HuH-7 (cell line): ENCODE results near the gene ATP13A1.

Experiments
- DNase-seq: peaks from one replicate; pipeline ENCODE4 v3.0.0; 2011; ENCODE audit warnings: low spot score

ATP13A1 gene

DNA sequence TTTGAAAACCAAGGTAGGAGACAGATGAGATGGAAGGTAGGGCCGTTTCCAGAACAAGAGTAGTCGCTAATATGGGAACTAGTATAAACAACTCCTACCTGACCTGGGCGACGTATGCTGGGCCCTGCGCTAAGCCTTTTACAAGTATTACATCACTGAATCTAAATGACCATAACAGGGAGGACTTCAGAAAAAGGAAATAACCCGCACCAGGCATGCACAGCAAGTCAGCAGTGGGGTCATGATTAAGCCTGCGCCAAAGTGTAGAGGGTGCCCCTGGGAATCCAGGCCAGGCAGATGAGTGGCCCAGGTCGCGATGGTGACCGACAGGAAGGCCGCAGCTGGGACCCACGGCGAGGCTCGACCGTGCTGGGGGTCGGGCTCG lies 613 bp downstream of the ATP13A1 start:
- DNase-seq, result no peak

DNA sequence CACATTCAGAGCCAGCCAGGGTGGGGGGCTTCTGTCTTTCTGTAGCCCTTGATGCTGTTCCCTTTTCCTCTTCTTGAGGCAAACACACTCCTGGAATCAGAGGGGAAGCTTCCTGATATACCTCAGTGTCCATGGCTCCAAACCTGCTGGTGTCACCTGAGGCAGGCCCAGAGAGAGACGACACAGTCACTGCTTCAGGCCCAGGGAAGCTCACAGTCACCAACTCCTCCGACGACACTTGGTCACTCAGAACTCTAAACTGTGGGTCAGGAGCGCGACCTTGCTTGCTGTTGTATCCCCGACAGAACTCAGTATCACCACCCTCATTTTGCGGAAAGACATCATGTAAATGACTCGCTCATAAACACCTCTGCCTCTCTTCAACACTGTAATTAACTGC lies 1.1 kb downstream of the ATP13A1 start:
- no peak for DNase-seq

DNA sequence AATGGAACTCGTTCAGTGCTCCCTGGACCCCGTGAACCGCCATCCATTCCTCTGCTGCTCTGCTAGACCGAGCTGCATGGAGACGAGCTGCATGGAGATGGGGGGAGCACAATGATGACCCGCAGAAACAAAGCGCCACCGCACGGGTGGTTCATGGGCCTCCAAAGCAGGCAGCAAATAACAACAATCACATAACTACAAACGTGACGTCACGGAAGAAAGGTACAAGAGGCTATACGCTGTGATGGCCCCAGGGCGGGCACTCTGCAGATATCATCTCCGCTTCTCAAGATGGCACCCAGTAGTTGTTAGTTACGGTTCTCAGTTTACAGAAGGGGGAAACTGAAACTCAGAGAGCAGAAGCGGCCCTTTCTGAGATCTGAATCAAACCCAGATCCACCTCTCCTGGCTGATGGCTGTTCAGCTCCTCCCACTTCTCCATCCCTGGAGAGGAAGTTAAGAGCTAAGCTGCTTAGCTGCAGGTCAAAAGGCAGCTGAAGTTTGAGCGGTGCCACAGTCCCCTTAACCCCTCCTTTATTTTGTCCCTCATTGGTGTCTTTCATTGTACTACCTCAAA lies 1.7 kb downstream of the ATP13A1 start:
- DNase-seq, result no peak

DNA sequence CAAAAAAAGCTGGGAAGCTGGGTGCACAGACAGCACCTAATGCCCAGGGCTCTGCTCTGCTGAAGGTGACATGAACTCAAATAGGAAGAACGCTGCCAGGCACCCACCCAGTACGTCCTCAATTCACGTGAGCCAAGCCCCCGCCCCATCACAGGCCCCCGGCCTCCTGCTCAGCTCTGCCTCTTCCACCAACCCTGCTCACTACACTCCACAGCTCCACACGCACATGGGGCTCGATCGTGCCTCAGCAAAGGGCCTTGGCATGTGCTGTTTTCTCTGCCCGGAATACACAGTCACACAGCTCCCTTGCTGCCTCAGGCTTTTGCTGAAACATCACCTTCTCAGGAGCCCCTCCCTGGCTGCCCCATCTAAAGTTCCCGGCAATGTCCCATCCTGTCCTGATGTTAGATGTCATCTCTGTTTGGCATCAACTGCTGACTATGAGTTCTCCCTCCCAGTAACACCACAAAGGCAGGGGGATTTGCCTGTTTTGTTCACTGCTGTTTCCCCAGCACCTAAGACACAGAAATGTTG lies 2.3 kb downstream of the ATP13A1 start:
- DNase-seq, result no peak

DNA sequence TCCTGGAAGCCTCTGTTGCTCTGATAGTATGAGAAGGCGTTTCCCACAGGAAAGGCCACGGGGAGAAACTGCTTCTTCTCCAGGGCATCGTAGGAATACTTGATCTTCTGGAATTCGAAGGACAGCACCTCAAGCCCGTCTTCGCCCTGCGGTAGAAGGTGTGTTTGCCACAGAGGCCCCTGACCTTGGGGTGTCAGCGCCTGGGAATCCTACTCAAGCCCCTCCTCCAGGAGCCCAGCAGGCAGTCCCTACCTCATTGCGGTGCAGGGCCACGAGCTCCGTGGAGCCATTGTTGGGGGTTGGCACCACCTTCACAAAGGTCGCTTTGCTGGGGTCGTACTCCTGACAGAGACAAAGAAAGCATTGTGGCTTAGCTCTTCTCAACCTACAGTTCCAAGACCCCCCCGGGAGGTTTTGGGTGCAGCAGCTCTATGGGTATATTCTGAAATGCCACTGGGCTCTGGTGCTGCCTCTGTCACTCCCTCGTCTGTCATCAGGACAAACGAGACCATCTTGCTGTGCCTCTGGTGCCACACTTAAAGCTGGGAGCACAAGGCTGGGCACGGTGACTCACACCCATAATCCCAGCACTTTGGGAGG lies 3.7 kb downstream of the ATP13A1 start:
- DNase-seq, result no peak

DNA sequence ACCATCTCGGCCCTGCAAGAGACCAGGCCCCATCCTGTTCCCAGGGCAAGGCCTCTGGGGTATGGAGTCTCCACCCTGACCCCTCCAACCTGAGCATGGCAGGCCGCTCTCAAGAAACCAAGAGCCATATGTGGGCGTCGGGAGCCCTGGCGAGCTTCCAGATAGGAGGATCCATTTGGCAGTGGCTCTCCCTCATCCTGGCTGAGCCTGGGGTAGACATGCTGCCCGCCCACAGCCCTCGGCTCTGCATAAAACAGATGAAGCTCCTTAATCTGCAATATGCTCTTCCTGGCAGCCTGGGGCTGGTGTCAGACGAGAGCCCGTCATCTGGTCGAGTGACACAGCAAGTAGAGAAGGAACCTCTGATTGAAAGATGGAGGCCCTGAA lies 6.1 kb downstream of the ATP13A1 start:
- peak; percentile 5 for DNase-seq

DNA sequence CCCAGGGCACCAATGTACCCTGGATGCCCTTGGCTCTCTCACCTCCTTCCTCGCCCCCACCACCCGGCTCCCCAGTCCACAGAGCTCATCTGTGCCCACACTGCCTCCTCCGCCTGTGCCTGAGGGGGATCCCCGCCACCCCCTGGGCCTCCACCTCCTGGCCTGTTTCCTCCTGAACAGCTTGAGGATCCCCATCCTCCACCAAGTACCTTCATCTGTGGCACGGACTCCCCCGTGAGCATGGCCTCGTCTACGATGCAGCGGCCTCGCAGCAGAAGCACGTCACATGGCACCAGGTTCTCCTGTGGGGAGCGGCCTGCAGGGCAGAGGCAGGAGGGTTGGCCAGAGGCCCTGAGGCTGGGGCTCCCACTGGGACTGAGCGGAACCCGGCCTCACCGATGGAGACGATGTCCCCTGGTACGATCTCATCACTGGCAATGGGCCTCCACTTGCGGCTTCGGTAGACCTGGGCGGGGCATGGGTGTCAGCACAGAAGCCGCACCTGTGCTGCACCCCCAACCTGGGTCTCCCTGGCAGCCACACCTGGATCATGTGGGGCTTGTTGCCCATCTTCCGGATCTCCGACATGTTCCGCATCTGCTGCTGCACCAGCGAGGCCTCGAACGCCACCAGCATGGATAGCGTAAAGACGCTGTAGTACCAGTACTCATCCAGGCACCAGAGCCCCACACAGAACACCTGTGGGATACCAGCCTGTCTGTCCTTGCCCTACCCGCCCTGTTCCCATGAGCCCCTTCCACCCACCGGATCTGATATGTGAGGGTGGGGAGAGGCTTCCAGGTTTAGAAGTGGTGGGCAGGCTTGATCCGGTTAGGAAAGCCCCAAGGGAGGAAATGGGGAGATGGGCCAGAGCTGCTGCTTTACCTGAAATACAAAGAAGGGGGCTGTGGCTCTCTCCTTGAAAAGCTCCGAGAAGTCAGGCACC lies 6.8 kb downstream of the ATP13A1 start:
- peak; percentile 10 for DNase-seq

DNA sequence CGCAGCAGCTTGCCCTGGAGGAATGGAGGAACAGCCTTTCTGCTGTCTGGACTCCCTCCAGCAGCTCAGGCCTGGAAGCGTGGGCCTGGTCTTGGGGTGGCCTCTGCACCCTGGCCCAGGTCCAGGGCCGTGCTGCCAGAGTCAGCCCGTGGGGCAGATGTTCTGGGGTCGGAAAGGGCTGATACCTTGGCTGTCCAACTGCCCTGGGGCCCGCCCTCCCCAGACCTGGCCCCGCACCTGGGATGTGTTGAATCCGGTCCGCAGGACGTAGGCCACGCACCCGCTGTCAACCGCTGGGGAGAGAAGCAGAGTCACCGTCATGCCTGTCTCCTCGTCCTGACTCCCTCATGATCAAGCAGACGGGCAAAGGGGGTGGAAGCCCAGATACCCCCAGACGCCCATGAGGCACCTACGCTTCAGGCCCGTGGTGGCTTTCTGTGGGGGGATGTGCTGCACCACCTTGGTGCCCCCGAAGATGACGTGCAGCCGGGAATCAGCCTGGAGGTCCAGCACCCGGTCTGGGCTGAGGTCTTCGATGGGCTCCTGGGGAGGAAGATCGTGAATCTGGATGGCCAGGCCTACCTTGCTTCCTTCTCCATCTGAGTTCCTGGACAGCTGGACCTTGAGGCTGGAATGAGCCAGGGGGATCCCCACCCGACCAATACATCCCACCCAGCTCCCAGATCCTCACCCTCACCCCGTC lies 7.7 kb downstream of the ATP13A1 start:
- peak; percentile 15 for DNase-seq

DNA sequence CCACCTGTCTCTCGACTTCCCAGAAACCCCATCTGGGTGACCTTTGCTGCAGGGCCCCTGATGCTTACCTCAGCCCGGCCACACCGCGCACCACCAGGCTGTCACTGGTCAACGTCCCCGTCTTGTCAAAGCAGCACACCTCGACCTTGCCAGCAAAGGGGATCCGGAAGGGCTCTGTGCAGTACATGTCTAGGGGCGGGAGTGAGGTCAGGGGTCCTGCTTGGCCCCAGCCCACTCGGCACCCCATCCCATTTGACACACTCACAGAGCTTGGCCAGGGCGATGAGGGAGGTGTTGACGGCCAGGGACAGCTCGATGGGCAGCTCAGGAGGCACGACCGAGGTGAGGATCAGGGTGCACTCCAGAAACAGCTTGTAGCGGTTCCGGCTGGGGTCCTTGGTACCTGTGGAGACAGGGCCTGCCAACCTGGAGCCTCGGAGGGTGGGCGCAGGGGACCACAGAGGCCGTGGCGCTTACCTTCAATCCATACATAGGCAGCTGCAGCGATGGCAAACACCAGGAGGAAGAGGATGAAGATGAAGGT lies 8.4 kb downstream of the ATP13A1 start:
- peak; percentile 9 for DNase-seq

DNA sequence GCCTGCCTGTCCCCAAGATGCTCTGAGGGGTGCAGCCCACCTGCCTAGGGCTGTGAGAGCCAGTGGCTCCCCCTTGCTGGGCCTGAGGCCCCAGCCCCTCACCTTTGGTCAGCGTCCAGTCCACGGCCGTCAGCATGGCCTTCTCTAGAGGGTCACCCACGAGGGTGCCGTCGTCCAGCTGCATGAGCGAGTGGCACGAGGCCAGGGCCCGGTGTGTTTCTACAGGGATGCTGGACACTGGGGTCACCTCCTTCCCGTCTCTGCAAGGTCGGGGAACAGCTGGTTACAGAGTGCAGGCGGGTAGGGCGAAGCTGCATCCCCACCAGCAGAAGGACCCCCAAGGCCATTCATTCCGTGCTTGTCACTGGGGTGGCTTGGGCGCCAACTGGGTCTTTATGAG lies 9.0 kb downstream of the ATP13A1 start:
- DNase-seq, result no peak

DNA sequence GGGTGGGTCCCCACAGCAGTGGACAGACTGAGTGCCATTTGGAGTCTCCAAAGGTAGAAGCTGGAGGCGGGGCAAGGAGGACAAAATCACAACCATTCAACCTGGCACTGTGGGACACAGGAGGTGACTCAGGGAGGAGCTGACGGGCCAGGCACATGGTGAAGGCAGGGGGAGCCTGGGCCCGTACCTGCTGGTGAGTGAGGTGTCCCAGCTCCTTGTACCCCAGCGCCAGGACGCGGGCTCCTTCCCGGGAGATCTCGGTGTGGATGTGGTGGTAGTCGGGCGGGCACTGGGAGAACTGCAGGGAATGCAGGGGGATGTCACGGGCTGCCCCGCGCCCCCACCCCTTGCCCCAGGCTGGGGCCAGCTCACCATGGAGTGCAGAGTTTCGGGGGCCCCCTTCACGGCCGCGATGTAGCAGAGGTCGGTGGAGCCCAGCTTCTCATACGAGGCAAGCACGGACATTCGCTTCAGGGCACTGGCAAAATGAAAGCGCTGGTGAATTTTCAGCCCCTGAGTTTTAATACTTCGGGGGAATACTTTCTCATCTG lies 9.8 kb downstream of the ATP13A1 start:
- DNase-seq, result no peak

DNA sequence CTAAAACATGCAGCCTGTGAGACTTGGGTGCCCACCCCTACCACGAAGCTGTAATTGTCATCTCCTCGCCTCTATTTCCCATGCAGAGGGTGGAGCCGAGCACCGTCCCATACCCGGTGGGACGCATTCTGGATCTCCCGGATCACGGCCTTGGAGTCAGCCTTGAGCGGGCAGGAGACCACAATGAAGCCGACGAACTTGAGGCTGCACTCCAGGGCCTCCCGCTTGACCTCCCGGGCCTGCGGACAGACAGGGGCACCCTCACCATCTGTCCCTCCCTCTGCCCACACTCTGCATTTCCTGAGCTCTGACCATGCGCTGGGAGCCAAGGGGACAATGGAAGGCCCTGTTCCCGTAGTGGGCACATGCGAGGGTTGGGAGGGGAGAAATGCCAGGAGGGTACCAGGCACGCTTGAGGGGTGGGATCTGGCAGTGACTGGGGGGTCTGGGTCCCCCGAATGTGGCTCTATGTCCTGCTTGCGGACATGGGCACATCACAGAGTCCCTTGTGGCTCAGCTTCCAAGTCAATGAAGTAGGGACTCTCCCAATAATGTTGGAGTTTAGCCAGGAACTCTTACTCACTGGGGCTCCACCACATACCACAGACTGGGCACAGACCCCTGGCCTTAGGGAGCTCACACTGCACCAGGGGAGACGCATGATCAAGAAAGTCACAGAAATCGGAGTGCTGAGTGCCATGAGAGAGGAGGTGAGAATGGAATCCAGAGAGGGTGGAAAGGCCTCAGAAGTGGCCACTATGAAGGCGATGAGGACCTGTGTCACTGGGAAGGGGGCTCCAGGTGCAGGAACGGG lies 10.8 kb downstream of the ATP13A1 start:
- no peak for DNase-seq

DNA sequence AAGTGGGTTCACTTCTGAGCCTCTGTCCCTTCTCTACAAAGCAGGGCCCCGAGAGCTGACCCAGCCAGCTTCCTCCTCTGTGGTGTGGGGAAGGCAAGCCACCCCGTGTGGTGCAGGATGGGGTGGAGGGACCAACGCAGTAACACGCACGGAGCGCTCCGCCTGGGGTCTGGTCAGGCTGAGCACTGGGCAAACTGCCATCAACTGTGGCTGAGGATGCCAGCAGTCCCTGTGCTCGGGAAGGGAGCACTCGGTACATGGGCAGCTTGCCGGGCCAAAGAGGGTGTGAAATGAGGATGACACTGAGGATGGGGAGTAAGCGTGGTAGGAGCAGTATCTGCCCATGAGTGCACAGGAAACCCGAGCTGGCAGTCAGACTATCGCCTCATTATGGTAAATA lies 12.4 kb downstream of the ATP13A1 start:
- no peak for DNase-seq

DNA sequence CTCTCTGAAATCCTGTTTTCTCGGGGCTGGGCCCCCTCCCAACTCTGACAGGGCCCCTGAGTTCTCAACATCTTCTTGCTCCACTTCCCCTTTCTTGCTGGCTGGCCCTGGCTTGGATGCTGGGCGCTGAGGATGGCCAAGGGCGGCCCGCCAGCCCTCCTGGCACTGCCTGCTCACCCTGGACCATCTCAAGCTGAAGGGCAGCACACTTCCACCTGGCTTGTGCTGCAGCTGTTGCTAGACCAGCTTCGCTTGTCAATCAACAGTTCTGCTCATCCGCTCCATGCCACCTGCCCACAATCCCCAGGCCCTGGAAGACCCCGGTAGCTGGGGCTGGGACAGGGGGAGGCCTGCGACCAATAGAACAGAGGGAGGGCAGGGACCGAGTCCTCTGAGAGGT lies 13.1 kb downstream of the ATP13A1 start:
- no peak for DNase-seq

DNA sequence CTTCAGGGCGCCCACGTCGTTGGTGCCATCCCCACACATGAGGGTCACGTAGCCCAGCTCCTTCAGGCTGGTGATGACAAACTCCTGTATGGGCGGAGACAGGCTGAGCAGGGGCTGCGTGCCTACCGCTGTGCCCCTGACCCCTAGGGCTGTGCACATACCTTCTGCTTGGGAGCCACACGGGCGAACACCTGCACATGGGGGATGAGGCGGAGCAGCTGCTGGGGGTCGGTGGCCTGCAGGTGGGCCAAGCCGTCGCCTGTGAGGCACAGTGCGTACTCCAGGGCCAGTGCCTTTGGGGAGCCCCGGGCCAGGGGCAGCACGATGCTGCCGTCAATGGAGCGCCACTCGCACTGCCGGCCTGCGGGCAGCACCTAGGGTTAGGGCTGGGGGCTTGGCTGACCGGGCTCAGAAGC lies 13.9 kb downstream of the ATP13A1 start:
- no peak for DNase-seq

DNA sequence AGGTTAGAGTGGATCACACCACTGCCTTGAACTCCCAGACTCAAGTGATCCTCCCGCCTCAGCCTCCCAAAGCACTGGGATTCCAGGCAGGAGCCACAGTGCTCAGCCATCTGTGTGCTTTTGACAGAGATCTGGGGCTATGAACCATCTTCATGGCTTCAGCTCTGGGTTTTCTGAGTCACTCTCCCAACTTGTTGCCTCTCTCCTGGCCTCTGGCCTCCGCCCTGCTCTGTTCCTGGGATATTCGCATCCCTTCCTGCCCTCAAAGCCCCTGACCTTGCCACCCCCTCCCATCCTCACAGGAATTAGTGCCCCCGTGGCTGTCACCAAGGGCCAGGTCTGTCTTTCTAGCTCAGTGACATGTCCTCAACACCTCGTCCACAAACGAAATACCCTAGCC lies 14.3 kb downstream of the ATP13A1 start:
- no peak for DNase-seq

DNA sequence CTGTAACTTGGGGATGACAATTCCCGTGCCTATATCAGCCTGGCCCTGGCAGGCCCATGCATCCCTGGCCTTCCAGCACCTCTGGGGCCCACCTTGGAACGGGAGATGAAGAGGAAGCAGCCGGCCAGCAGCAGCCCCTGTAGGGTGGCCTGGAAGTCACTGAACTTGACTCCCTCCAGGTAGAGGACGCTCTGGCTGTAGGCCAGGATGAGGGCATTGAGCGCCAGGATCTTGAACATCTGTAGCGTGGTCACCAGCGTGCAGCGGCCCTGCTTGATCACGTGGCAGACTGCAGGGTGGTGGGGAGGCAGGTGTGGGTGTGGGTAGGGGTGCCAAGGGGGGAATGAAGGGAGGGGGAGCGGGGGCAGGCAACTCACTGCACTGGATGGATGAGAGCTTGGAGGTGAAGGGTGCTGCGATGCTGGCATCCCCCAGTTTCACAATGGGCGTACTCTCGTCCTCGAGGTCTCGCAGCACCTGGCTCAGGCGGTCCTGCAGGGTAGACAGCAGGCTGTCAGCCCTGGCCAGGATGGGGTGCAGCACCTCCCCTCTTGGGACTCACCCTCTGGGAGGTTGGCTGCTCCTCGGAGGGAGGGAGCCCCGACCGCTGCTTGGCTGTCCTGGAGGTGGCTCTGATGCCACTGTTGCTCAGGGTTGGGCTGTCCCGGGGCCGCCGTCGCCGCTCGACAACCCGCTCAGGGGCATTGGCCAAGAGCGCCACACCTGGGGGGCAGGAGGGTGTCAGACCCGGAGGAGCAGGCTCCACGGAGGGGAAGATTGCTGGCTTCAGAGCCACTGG lies 16.2 kb downstream of the ATP13A1 start:
- DNase-seq, result no peak

DNA sequence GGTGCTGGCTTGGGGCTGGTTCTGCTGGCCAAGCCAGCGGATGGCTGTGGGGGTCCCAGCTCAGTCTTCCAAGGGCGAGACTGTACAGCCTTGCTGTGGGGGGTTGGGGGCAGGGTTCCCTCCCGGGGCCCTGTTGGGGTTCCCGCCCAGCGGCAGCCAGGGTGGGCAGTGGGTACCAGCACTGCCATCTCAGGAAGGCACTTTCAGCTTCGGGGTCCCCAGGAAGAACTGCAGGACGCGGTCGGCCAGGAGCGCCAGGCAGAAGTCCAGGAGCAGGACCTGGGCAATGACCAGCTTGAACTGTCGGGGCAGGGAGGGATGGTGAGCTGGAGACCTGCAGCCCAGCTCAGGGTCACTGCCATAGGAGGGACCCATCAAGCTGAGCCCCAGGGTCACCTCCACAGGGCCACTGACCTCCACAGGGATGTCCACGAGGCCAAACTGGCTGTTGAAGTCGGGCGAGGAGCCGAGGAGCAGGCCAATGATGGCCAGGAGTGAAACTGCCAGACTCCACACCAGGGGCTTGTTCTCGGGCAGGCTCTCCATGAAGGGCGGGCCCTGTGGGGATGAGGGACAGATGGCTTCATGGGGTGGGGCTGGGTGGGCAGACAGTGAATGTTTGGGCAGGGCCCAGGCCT lies 18.1 kb downstream of the ATP13A1 start:
- DNase-seq, result no peak

DNA sequence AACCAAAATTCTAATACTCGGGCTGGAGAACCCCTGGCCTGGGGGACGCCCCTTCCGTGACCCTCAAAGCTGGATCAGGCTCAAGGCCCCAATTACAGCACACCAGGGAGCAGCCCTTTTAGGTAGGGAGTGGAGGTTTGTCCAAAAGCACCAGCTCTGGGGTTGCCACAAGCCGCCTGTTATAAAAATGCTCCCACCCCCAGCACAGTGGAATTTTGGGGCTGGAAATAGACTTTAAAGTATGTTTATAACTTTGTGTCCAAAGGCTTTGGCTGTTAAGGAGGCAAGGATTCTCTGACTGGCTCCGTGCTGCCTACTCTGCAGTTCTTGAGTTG lies 19.5 kb downstream of the ATP13A1 start:
- DNase-seq, result no peak
